Medulla oblongata (tissue), 1 donor: Measurements from ENCODE around the gene OTOR.

Source experiments
- DNase-seq: peaks from one replicate; pipeline ENCODE4 v3.0.0-alpha.2; 2015; ENCODE audit errors: extremely low spot score

Gene OTOR, protein sequence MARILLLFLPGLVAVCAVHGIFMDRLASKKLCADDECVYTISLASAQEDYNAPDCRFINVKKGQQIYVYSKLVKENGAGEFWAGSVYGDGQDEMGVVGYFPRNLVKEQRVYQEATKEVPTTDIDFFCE

DNA sequence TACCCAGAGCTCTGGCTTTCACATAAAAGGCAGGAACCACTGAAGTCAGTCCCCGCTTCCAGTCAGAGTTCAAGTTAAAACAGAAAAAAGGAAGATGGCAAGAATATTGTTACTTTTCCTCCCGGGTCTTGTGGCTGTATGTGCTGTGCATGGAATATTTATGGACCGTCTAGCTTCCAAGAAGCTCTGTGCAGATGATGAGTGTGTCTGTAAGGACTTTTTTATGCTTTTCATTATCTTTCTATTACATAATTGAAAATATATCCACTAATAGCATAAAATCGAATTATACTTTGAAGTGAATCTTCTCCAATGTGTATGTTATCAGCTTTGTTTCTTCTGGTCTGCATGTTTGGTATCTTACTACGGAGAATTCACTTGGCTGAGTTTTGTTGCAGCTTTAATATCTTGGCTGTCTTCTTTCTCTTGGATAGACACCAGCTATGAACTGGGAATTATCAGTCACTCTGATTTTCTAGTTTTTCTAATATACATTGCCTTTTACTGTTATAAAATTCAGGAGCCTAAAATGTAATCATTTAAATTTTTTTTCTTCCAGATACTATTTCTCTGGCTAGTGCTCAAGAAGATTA, at the start of gene OTOR:
Gene OTOR (plus strand): TSS at position 51 of the 593 bp plus-strand sequence. CDS start 44 bp downstream, at position 95.
- DNase-seq: no peak

DNA sequence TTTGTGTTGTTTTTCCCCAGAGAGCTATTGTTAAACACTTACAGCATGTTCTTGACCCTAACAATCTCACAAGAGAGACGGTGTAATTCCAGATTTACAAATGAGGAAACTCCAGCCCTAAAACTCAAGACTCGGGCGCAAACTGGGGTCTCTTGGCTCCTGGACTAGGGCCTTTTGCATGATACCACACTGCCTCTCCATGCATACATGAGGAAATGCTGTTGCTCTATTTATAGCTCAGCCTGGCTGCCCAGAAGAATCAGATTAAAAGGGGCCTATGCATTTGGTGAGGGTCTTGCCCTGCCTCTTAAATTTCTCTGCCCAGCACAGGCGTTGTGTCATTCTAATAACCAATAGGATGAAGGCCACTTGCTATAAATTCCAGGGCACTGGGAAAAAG, 48.9 kb upstream of the OTOR start:
- DNase-seq: no peak

DNA sequence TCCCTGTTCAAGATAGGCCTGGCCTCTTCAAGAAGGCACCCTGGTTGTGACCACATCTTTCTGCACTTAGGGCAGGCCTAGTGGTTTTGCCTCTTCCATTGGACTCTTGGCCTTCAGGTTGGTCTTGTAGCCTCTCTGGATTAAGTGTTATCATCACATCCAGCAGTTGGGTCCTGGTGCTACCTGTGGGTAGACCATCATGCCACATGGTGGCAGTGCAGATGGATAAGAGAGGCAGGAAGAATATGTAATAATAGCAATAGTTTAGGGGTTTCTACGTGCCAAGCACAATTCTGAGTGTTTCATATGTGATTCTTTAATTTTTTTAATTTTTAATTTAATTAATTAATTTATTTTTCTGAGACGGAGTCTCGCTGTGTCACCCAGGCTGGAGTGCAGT, 46.9 kb upstream of the OTOR start:
- no peak for DNase-seq

DNA sequence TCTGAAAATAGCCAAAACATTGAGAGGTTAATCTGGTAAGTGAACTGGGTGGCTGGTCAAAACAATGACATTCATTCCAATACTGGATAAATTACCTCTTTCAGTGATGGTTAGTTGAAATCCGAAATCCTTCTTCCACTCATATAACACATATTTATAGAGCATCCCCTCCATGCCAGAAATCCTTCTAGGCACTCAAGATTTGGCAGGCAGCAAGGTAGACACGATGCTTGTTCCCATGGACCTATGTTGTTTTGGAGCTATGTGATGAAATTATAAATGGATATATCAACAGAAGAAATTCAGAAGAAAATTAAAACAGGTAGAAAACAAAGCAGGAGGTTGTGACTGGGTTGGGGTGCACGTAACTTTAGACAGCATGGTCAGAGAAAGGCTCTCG, 44.6 kb upstream of the OTOR start:
- no peak for DNase-seq

DNA sequence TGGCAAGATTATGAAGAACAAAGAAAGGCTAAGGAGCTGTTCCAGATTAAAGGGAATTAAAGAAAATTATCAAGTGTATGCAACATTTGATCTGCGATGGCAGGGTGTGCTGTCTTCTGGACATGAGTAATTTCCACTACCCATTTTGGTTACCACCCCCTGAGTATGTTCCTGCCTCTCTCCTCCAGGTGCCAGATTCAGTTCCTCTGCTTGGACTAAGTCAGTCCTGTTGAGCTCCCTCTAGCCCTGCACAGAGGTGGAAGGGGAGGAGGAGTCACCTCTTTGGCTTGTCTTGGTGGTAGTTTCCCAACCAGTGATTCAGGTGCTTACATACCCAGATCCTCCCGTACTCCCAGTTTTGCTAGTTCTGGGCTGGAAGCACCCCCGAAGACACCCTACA, 40.5 kb upstream of the OTOR start:
- DNase-seq: no peak

DNA sequence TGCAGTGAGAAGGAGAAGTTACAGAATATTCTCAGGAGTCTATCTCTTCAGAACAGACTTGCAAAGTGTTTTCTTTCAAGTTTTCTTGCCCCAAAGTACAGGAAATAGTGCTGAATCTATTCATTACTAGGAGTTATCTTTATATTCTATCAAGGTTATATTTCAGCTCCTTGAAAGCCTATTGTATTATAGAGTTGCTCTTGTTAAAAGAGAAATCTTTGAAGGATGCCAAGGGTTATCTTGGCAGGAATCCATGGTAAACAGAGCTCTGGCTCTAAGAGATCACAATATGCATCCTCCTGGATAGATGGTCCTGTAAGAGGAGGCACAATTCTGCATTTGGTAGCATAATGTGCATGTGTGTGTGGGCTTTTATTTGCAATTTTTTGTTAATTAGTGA, 39.6 kb upstream of the OTOR start:
- DNase-seq: no peak

DNA sequence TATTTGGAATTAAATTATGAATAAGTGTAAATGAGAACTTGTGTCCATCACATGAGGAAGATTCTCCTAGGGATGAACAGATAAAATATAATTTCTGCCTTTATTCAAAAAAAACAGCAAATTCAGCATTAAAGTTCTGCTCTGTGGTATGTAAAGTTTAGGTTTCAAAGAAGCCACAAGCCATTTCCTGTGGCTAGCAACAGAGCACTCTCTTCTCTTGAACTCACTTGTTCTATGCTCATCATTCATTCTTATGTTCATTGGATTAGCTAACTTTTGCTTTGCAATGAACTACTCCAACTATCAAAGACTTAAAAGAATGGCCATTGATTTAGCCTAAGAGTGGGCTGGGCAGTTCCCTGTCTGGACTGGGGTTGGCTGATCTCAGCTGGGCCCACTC, 39.1 kb upstream of the OTOR start:
- DNase-seq: no peak

DNA sequence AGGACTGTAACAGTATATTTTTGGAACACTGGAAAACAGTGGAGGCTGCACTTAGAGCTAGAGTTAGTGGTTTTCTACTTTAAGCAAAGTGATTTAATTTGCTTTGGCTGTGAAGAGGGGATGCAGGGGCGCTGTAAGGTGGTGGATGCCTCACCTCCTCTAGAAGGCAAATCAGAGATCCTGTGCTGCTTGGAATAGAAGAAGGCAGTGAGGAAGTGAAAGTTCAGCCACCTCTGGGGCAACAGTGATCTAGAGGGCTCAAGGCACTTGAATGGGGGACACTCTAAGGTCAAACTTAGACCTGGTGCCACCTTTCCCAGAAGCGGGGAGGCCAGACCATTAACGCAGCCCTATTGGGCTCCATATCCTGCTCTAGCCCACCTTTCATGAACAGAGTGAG, 37.4 kb upstream of the OTOR start:
- no peak for DNase-seq

DNA sequence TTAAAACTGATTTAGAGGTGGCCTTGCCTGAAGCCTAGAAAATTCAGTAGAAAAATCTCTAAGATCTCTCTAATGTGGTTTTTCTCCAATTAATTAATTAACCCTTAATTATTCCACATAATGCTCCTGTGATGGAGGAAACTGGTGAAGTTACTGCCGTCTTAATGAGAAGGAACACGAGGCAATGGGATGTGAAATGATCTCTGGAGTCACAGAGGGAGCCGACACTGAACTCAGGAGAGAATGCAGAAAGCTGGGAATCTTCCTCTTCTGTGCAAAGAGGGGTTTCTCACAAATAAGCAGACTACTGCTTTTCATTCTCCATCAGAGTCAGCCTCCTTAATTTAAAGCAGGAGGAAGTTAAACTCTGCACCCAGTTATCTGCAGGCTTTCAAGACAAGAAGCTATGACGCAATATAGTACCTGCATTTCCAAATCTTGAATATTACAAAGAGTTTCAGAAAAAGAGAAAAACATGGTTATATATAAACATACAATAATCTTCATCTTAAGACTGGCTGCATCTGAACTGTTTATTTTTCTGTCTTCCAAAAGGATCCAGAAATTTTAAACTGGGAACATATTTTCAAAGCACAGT, 36.4 kb upstream of the OTOR start:
- no peak for DNase-seq

DNA sequence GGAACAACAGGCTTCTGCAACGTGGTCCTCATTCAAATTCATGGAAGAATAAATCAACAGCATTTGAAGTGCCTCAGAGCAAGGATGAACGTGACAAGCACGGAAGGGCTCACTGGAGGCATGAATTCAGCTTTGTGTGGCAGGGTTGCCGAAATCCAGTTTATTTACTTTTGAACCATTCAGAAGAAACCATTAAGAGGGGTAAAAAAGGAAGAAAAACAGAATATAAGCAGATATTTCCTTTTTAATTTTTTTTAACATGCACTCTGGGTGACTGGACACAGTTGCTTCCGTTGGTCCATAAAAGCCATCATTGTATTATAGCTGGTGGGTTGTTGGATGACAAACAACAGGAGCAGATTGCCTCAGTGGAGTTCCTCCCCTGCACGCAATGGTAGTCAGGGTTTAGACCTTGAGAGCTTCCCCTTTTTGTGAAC, 35.6 kb upstream of the OTOR start:
- peak; percentile 29 for DNase-seq

DNA sequence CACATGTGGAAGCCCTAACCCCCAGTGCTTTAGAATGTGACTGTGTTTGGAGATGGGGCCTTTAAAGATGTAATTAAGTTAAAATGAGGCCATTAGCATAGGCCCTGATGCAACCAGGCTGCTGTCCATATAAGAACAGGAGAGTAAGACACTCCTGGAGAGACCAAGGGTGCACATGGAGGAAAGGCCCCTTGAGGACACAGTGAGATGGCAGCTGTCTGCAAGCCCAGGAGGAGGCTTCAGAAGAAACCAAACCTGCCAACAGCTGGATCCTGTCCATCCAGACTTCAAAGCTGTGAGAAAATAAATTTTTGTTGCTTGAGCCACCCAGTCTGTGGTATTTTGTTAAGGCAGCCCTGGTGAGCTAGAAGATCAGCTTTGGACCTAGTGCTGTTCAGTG, 35.1 kb upstream of the OTOR start:
- no peak for DNase-seq

DNA sequence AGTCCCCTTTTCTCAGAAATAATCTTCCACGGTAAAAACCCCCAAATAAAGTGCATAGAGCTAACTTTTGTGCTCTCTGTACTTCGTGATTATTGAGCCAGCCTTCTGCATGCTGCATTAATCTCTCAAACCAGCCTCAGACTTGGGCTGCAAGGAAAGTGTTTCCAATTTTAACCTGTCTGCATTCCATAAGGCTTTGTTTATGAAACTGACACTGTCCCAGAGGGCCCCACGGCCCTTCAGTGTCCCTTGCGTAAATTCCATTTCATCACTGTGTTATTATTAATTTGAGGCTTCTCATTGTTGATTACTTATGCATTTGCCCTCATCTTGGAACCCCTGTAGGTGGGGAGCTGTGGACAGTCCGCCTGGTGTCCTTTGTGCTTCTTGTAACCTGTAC, 33.9 kb upstream of the OTOR start:
- no peak for DNase-seq

DNA sequence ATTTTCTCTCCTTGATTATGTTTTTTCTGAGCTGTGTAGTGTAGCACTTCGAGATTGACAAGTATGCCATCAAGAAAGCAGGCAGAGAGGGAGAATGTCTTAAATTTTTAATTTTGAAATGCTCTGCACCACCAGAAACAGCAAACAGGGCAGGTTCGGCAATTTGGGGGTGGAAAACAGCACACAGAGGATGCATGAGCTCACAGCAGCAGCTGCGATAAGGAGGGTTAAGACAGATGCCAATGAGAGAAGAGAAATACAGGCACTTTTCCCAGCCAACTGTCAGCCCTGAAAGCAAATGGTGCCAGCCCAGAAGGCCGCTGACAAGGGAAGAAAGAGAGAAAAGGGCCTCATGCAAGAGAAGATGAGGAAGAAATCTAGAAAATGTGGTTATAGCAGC, 33.4 kb upstream of the OTOR start:
- peak; percentile 21 for DNase-seq

DNA sequence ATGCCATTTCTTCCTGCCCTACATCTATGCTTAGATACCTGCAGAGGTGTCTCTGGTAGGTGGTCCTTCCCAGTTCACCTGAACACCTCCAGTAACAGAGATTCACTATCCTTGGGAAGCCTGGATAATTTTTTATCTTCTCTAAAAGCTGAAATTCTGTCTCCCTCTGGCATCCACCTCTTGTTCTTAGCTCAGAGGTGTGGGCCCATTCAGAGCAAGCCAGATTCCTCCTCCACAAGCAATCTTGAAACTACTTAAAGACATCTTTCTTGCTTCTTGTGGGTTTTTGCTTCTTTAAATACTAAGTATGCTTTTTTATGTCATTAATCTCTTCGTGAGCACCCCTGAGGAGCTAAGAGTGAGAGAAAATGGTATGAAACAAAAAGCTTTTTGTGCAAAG, 28.7 kb upstream of the OTOR start:
- DNase-seq: no peak

DNA sequence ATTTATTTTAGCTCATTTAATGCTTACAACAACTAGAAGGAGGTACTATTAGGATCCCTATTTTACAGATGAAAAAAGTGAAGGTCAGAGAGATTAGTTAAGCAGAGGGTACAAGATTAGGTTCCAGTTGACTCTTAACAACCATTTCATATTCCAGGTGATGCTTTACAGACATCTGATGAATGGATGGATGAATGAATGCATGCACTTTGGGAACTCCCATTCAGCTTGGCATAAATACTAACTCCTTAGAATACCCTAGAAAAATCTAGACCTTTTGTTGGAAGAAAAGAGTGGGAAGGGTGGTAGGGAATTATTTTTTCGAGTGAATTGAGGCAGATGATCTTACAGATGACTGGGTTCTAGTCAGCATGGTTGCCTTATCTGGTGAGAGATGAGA, 19.1 kb upstream of the OTOR start:
- no peak for DNase-seq

DNA sequence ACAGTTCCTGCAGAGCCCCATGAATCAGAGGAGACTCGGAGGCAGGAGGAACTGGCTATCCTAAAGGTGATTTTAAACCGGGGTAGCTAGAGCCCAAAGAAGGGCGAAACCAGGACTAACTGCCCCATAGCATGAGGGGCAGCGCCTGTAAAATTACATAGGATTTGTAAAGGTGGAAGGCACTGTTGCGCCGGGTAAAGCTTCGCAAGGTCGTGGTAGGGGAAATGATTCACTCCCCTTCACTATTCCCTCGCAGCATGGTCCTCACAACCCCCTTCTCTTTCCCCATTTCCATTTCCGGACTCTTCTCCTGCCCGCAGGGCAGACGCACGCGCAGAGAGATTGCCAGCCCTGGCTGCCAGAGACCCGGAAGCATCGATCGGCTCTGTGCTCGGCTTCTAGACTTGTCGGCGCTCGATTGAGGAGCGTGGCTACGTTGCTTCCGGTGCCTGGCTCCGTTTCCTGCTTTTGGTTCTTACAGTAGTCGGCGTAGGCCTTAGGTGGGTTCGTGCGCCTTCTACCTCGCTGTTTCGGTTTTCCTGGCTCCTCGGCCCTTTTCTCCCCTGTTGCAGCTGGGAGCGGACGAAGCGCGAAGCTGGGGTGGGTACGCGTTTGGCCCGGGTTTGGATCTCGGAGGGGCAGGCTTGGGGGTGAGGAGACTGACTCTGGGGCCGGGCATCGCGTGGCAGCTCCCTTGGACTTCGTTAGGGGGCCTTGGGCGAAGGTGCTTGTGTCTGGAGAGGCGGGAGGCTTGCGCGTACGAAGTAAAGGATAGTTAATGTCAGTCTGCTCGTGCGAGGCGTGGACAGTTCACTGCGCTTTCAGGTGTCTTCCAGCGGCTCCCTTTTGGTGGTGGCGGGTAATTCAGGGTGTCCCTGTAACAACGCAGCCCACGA, 18.3 kb upstream of the OTOR start, which contains the start of gene SNRPB2:
Gene SNRPB2 (plus strand): TSS at position 462 of the 896 bp plus-strand sequence. CDS start 1,677 bp downstream, outside the sequence.
- peak; percentile 96 for DNase-seq

DNA sequence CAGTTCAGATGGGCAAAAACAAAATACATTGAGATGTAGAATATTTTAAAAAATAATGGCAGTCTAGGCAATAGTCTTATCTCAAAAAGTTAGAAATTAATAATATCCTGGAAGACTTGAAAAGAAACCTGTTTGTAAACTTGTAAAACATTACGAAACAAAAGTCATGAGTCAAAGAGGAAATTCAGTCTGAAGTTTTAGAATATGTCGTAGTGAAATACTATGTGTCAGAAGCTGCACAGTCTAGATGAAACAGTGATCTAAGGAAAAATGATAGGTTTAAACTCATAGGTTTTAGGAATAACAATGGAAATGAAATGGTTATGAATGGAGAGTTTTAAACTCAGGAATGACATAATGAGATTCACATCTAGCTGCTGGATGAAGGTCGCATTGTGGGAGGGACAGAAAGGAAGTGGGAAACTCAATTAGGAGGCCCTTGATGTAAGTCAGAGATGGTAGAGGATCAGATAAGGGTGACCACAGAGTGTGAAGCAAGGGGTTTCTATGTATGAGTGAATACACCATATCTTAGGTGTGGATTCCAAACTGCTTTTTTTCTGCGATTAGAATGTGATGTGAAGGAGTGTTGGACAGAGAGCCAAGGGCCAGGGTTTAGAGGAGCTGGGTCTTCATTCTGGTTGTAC, 15.5 kb upstream of the OTOR start:
- DNase-seq: no peak

DNA sequence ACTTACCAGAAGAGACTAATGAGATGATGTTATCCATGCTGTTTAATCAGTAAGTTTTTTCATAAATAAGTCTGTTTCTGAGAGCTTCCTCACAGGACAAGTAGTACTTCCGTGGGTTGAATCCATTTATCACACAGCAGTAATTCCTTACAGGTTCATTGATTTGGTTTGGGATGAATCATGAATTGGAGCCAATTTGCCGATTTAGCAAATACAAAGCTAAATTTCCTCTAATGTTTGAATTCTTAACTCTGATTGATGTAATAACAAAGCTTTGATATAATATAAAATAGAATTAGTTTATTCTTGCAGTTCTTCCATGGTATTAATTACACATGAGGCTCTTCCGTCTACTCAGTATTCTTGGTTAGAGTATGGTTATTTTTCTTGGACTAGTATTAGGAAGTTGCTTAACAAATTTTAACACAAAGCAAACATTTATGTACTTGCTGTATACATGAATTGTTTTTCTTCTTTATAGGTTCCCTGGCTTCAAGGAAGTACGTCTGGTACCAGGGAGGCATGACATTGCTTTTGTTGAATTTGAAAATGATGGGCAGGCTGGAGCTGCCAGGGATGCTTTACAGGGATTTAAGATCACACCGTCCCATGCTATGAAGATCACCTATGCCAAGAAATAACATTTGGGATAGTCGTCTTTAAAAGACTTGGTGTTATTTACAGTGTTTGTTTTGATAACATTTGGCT, 7.6 kb upstream of the OTOR start:
- no peak for DNase-seq

DNA sequence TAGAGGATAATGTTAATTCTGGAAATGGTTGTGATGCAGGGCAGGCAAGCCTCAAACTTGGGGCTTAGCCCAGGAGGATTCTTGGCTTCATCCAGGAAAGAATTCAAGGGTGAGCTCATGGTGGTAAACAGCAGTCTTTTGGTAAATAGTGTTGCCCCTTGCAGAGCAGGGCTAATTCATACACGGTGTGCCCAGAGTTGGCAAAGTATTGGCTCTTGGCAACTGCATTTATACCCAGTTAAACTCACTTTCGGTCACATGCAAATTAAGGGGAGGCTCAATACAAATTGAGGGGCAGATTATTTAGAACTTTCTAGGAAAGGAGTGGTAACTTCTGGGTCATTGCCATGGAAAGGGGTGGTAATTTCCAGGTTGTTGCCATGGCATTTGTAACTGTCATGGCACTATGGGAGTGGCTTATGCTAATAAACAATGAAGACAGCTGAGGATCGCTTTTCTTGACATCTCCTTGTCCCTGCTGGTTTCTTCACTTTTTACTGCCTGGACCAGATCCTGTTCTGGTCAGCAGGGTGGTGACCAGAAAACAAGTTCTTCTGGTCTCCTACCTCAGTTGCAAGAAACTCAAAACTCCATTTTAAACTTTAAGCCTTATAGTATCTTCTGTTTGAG, 3.9 kb upstream of the OTOR start:
- peak; percentile 60 for DNase-seq

DNA sequence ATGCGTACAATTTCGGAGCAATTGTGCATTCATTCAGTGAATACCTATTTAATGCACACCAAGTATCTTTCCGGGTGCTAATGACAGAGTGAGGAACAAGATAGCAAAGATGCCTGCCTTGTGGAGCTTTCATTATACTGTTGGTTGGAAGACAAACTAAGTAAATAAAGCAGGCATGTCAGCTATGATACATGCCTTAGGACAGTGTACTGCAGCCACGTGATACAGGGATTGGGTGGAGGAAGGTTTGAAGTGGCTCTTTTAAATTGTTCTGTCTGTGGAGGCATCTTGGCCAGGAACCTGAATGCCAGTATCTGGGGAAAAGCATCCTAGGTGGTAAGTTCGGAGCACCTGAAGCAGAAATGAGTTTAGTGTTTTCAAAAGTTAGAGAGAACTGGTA, 3.0 kb upstream of the OTOR start:
- DNase-seq: no peak

DNA sequence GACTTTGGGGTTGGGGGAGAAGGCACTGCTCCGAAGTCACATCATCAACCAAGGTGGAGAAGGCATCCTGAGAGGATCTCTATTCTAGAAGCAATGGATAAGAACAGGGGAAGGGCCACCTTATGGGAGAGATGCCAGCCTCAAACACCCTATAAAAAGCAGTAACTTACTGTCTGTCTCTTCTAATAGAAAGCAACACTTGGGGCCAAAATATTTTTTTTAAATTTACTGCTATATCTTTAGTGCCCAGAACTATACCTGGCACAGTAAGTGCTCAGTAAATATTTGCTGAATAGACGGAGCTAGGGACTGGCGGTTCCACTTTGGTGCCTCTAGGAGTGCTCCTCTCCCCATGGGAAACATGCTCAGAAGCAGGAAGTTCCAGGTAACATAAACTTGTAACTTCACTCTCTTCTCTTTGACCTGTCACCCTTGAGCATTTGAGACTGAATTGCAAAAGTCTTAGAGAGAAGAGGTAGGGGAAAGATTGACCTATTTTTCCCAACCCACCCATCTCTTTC, 807 bp upstream of the OTOR start:
- DNase-seq: no peak
